CD14-positive monocyte (primary cell): Measurements from ENCODE around the gene C1QA. TPM values are rescaled to one million over a fixed set of nuclear protein-coding genes. Genes with fewer than 3 reads are reported as not detected.

ENCODE experiments used
- DNase-seq, 3 donors: peaks; one replicate each; pipeline ENCODE4 v3.0.0-alpha.2; 2011 to 2022
- H2AFZ ChIP-seq: 2 replicates; pipeline ENCODE4 v1.6.0; 2012; ENCODE audit warnings: mild to moderate bottlenecking, low read depth, low read length, inconsistent platforms; ENCODE audit not compliant: insufficient read depth, poor library complexity, severe bottlenecking
- H3K27ac ChIP-seq, 2 donors: 1 replicate in 1 of 2; 2 replicates in 1 of 2; pipeline ENCODE4 v1.5.1; 2012 to 2013; ENCODE audit warnings: low read length in 2 of 2, control low read depth in 1 of 2, inconsistent platforms in 1 of 2, low read depth in 1 of 2, mild to moderate bottlenecking in 1 of 2
- H3K27me3 ChIP-seq, 2 donors: one replicate each; pipeline versions ENCODE4 v1.6.0 to v1.6.1; 2011 to 2013; ENCODE audit warnings: low read length in 2 of 2; ENCODE audit not compliant: control insufficient read depth in 2 of 2, insufficient read depth in 2 of 2
- H3K36me3 ChIP-seq, 2 donors: replicated peaks in 1 of 2; 1 replicate in 1 of 2; 2 replicates in 1 of 2; pipeline versions ENCODE4 v1.5.1 to v1.6.1; 2012 to 2013; ENCODE audit warnings: low read length in 2 of 2, control low read depth in 1 of 2, inconsistent platforms in 1 of 2, mild to moderate bottlenecking in 1 of 2; ENCODE audit not compliant: insufficient read depth in 2 of 2, control insufficient read depth in 1 of 2
- H3K4me1 ChIP-seq, 2 donors: 1 replicate in 1 of 2; 2 replicates in 1 of 2; pipeline versions ENCODE4 v1.5.1 to v1.6.1; 2012 to 2013; ENCODE audit warnings: low read length in 2 of 2, control low read depth in 1 of 2, inconsistent platforms in 1 of 2, mild to moderate bottlenecking in 1 of 2, moderate library complexity in 1 of 2; ENCODE audit not compliant: insufficient read depth in 2 of 2, control insufficient read depth in 1 of 2
- H3K4me2 ChIP-seq: replicated peaks from 2 replicates; pipeline ENCODE3; 2012; ENCODE audit warnings: low read length, moderate library complexity, mild to moderate bottlenecking; ENCODE audit not compliant: poor library complexity, severe bottlenecking; ENCODE audit errors: extremely low read depth
- H3K4me3 ChIP-seq, 3 experiments: fragments of 200-600 bp in 1 of 3; sonication (generic) in 1 of 3; replicated peaks in 1 of 3; 1 replicate in 2 of 3; 2 replicates in 1 of 3; pipeline ENCODE4 v1.5.1; 2011 to 2013; ENCODE audit warnings: low read length in 3 of 3, mild to moderate bottlenecking in 3 of 3, control low read depth in 2 of 3, low read depth in 2 of 3, inconsistent platforms in 1 of 3, moderate library complexity in 1 of 3
- H3K79me2 ChIP-seq: 2 replicates; pipeline ENCODE4 v1.6.0; 2012; ENCODE audit warnings: mild to moderate bottlenecking, control low read depth, inconsistent platforms, low read length, moderate library complexity; ENCODE audit not compliant: insufficient read depth
- H3K9ac ChIP-seq: 2 replicates; pipeline ENCODE4 v1.6.0; 2017; ENCODE audit warnings: low read length, mild to moderate bottlenecking; ENCODE audit not compliant: insufficient read depth, poor library complexity, severe bottlenecking
- H3K9me3 ChIP-seq, 2 donors: replicated peaks in 1 of 2; 1 replicate in 1 of 2; 2 replicates in 1 of 2; pipeline versions ENCODE4 v1.5.1 to v1.6.1; 2012 to 2013; ENCODE audit warnings: low read length in 2 of 2, control low read depth in 1 of 2; ENCODE audit not compliant: control insufficient read depth in 1 of 2, insufficient read depth in 1 of 2
- H4K20me1 ChIP-seq: 2 replicates; pipeline ENCODE4 v1.6.0; 2012; ENCODE audit warnings: mild to moderate bottlenecking, low read length, control low read depth, moderate library complexity; ENCODE audit not compliant: insufficient read depth
- H3K27ac Mint-ChIP-seq, 7 donors: one replicate each; pipeline ENCODE4 v1.8.0; 2020; ENCODE audit warnings: mild to moderate bottlenecking in 7 of 7, mixed read lengths in 7 of 7, moderate library complexity in 6 of 7, inconsistent platforms in 2 of 7
- H3K27me3 Mint-ChIP-seq, 3 donors: one replicate each; pipeline ENCODE4 v1.8.0; 2021 to 2022; ENCODE audit warnings: low read depth in 3 of 3, mild to moderate bottlenecking in 3 of 3, mixed read lengths in 3 of 3, moderate library complexity in 3 of 3, inconsistent platforms in 1 of 3
- H3K36me3 Mint-ChIP-seq, 2 donors: one replicate each; pipeline ENCODE4 v1.8.0; 2020; ENCODE audit warnings: mixed read lengths in 2 of 2, inconsistent platforms in 1 of 2, mild to moderate bottlenecking in 1 of 2
- H3K4me1 Mint-ChIP-seq: one replicate; pipeline ENCODE4 v1.8.0; 2020; ENCODE audit warnings: mild to moderate bottlenecking, mixed read lengths
- H3K4me3 Mint-ChIP-seq, 2 donors: one replicate each; pipeline ENCODE4 v1.8.0; 2020; ENCODE audit warnings: mild to moderate bottlenecking in 2 of 2, mixed read lengths in 2 of 2, moderate library complexity in 1 of 2
- H3K9me3 Mint-ChIP-seq, 7 donors: one replicate each; pipeline ENCODE4 v1.8.0; 2020 to 2022; ENCODE audit warnings: mixed read lengths in 7 of 7, mild to moderate bottlenecking in 6 of 7, moderate library complexity in 6 of 7, inconsistent platforms in 2 of 7
- WGBS: methylation state at CpG from one replicate; pipeline ENCODE4 v1.1.5; 2013; ENCODE audit warnings: missing lambda C conversion rate; ENCODE audit not compliant: insufficient coverage; 5-methylcytosine and 5-hydroxymethylcytosine counted together
- intact Hi-C, 2 donors: fragments of 100-400 bp; cut with micrococcal nuclease; formaldehyde crosslinking; loops; one replicate each; pipeline versions ENCODE4 v1.15.0 to v1.15.1; 2023
- polyA plus RNA-seq, 3 donors: library from polyadenylated mRNA; depleted of rRNA in 1 of 3; unstranded in 2 of 3; stranded (reverse) in 1 of 3; fragments of 300-500 nt in 2 of 3; fragments of >200 nt in 1 of 3; fragmentation: Illumina TruSeq in 2 of 3; gene quantifications; 1 replicate in 2 of 3; 2 replicates in 1 of 3; pipeline ENCODE4 v1.2.3, GENCODE V29; 2012 to 2021
- TF ChIP-seq, protein P1 (sequence below): fragments of 200-600 bp; IDR thresholded peaks from one replicate; pipeline ENCODE4 v1.8.0; 2022; ENCODE audit warnings: antibody characterized with exemption, mild to moderate bottlenecking

Gene C1QA
- polyA plus RNA-seq, 3 donors, result 14.5 to 19.6 (median 16.3) TPM

DNA sequence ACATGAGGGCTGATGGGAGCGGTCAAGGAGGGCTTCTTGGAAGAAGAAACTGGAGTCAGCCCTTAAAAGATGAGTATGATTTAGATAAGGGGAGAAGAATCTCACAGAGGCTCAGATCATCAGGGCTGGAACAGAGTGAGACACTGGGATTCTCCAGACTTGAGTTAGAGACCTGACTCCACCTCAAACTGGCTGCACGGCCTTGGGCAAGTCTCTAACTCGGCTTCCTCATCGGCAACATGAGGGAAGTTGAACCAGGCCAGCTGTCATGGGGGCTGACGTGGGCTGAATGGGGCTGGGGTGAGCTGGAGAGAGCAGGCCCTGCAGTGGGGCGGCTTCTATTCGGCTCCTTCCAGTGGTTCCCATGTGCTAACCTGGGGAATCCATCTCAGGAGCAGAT is 9.5 kb downstream of the C1QA start:
- Histone ChIP-seq H3K27me3 (no peaks in the 10 kb centered on the region), H2AFZ (no peak overlapping the region), H3K79me2 (no peaks in the 10 kb centered on the region), H3K9ac (no peak overlapping the region), H3K36me3 (no peaks in the 10 kb centered on the region), H3K4me2 (no peak overlapping the region), H3K9me3 (no peaks in the 10 kb centered on the region), H3K4me1 (no peaks in the 10 kb centered on the region), H4K20me1 (no peaks in the 10 kb centered on the region), H3K27ac (no peak overlapping the region), H3K4me3 (no peak overlapping the region)
- intact Hi-C loops, result loop anchor here in 1 of 2 donors (10.0 kb wide), 1 partner anchor 521 kb away; no protein-coding TSS in a partner anchor
- peaks cover 0 to 2% (median 0%) of the 10 kb centered on the region in 7 donors for H3K9me3 Mint-ChIP-seq
- TF ChIP-seq, protein P1, sequence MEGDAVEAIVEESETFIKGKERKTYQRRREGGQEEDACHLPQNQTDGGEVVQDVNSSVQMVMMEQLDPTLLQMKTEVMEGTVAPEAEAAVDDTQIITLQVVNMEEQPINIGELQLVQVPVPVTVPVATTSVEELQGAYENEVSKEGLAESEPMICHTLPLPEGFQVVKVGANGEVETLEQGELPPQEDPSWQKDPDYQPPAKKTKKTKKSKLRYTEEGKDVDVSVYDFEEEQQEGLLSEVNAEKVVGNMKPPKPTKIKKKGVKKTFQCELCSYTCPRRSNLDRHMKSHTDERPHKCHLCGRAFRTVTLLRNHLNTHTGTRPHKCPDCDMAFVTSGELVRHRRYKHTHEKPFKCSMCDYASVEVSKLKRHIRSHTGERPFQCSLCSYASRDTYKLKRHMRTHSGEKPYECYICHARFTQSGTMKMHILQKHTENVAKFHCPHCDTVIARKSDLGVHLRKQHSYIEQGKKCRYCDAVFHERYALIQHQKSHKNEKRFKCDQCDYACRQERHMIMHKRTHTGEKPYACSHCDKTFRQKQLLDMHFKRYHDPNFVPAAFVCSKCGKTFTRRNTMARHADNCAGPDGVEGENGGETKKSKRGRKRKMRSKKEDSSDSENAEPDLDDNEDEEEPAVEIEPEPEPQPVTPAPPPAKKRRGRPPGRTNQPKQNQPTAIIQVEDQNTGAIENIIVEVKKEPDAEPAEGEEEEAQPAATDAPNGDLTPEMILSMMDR, result no peak
- no peaks in the 10 kb centered on the region for H3K4me1 Mint-ChIP-seq
- no peaks in the 10 kb centered on the region for H3K36me3 Mint-ChIP-seq
- no peak overlapping the region for H3K4me3 Mint-ChIP-seq
- 50% methylated on average over 5 of the region's 7 CpGs for WGBS
- H3K27ac Mint-ChIP-seq, result peak overlapping the region in 1 of 7 donors; percentile 26
- peaks cover 3 to 11% (median 4%) of the 10 kb centered on the region in 3 donors for H3K27me3 Mint-ChIP-seq
- DNase-seq, result no peak

GRCh38 chr1:22646384-22646783 is 10.0 kb downstream of the C1QA start:
- H3K79me2 ChIP-seq, result no peaks in the 10 kb centered on the region
- no peaks in the 10 kb centered on the region for H3K27me3 ChIP-seq
- H4K20me1 ChIP-seq, result no peaks in the 10 kb centered on the region
- no peak overlapping the region for H3K27ac Mint-ChIP-seq
- H3K9me3 Mint-ChIP-seq, result peaks cover 0 to 2% (median 0%) of the 10 kb centered on the region in 7 donors
- intact Hi-C loops, result loop anchor here in 1 of 2 donors (10.0 kb wide), 1 partner anchor 522 kb away; no protein-coding TSS in a partner anchor
- no peak overlapping the region for H3K9ac ChIP-seq
- TF ChIP-seq, protein P1, result no peak
- H3K4me3 ChIP-seq, result no peak overlapping the region
- no peak overlapping the region for H3K4me2 ChIP-seq
- H3K4me1 Mint-ChIP-seq, result no peaks in the 10 kb centered on the region
- H3K36me3 Mint-ChIP-seq, result no peaks in the 10 kb centered on the region
- no peak overlapping the region for H2AFZ ChIP-seq
- H3K27me3 Mint-ChIP-seq, result peaks cover 3 to 11% (median 4%) of the 10 kb centered on the region in 3 donors
- H3K4me1 ChIP-seq, result no peaks in the 10 kb centered on the region
- no peaks in the 10 kb centered on the region for H3K36me3 ChIP-seq
- no peaks in the 10 kb centered on the region for H3K9me3 ChIP-seq
- DNase-seq, result no peak
- WGBS, result no CpG with 5 or more reads among the region's 1 CpG
- no peak overlapping the region for H3K4me3 Mint-ChIP-seq
- H3K27ac ChIP-seq, result no peak overlapping the region
